ENCODE measurements around the gene EVA1A.

- TF ChIP-seq CTCF (IDR thresholded peaks at IDR 0.05; ENCODE audit: insufficient read depth, low read depth, low read length) (no peak), EZH2 (IDR thresholded peaks at IDR 0.05; ENCODE audit: insufficient read depth, low read length) (no peak)
Measured at GRCh38 chr2:75577280-75577679, 16.5 kb upstream of the EVA1A start.
